RWPE2 (cell line): Measurements from ENCODE around the gene HOXC9.

Source experiments
- ATAC-seq: fragments of 200-7000 bp; cut with Tn5 transposase; 3 replicates; pipeline ENCODE4 v1.9.1; 2021; ENCODE audit warnings: low read depth
- DNase-seq: peaks from one replicate; pipeline ENCODE4 v3.0.0-alpha.2; 2020; ENCODE audit warnings: low spot score
- H3K27ac ChIP-seq: fragments of 450-650 bp; 2 replicates; pipeline ENCODE4 v1.5.1; 2017; ENCODE audit warnings: mild to moderate bottlenecking; ENCODE audit not compliant: poor library complexity, severe bottlenecking
- H3K27me3 ChIP-seq: fragments of 250-450 bp; sonication (Bioruptor Pico); 2 replicates; pipeline ENCODE4 v1.5.1; 2021; ENCODE audit warnings: mild to moderate bottlenecking, moderate library complexity; ENCODE audit not compliant: insufficient read depth, poor library complexity, severe bottlenecking
- H3K36me3 ChIP-seq: fragments of 250-450 bp; sonication (Bioruptor Pico); 2 replicates; pipeline ENCODE4 v1.5.1; 2020; ENCODE audit warnings: low read depth, mild to moderate bottlenecking, moderate library complexity
- H3K4me1 ChIP-seq: fragments of 250-450 bp; sonication (Bioruptor Pico); 2 replicates; pipeline ENCODE4 v1.5.1; 2021; ENCODE audit warnings: mild to moderate bottlenecking, moderate library complexity; ENCODE audit not compliant: insufficient read depth, poor library complexity, severe bottlenecking
- H3K4me3 ChIP-seq: fragments of 250-450 bp; sonication (Bioruptor Pico); 2 replicates; pipeline ENCODE4 v1.5.1; 2021; ENCODE audit warnings: mild to moderate bottlenecking, moderate library complexity; ENCODE audit not compliant: severe bottlenecking
- H3K9me3 ChIP-seq: fragments of 250-450 bp; sonication (Bioruptor Pico); 2 replicates; pipeline ENCODE4 v1.5.1; 2021; ENCODE audit warnings: mild to moderate bottlenecking, moderate library complexity; ENCODE audit not compliant: severe bottlenecking
- TF ChIP-seq, protein P1 (sequence below): fragments of 450-650 bp; IDR thresholded peaks from one replicate; pipeline ENCODE4 v1.5.1; 2017; ENCODE audit warnings: mild to moderate bottlenecking, moderate library complexity; ENCODE audit not compliant: poor library complexity, severe bottlenecking

The HOXC9 gene

GRCh38 chr12:53982648-53983567 is 17.1 kb upstream of the HOXC9 start:
- H3K4me3 ChIP-seq: no peak overlapping the region
- H3K9me3 ChIP-seq: no peaks in the 10 kb centered on the region
- H3K27me3 ChIP-seq: peaks cover 90% of the 10 kb centered on the region
- peaks cover 4% of the 10 kb centered on the region for H3K4me1 ChIP-seq
- ATAC-seq (no peak), DNase-seq (no peak)
- no peak overlapping the region for H3K27ac ChIP-seq
- no peaks in the 10 kb centered on the region for H3K36me3 ChIP-seq
- TF ChIP-seq, protein P1, sequence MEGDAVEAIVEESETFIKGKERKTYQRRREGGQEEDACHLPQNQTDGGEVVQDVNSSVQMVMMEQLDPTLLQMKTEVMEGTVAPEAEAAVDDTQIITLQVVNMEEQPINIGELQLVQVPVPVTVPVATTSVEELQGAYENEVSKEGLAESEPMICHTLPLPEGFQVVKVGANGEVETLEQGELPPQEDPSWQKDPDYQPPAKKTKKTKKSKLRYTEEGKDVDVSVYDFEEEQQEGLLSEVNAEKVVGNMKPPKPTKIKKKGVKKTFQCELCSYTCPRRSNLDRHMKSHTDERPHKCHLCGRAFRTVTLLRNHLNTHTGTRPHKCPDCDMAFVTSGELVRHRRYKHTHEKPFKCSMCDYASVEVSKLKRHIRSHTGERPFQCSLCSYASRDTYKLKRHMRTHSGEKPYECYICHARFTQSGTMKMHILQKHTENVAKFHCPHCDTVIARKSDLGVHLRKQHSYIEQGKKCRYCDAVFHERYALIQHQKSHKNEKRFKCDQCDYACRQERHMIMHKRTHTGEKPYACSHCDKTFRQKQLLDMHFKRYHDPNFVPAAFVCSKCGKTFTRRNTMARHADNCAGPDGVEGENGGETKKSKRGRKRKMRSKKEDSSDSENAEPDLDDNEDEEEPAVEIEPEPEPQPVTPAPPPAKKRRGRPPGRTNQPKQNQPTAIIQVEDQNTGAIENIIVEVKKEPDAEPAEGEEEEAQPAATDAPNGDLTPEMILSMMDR: no peak

DNA sequence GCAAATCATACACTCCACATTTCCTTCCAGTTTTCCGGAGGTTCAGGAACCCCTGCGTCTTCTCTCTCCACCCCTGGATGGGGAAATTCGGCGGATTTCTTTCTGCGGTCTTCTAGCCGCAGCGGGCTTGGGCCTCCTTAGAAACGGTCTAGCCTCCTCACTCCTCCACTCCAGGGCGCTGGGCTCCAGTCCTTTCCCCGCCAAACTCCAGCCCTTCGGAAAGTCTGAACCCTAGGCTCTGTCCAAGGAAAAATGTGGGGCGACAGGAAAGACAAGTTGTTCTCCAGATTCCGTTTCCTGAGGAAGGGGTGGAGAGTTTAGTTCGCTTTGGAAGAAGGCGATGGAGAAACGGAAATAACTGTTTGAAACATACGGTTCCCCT is 16.4 kb upstream of the HOXC9 start:
- H3K4me1 ChIP-seq: peaks cover 4% of the 10 kb centered on the region
- ATAC-seq (no peak), DNase-seq (no peak)
- no peaks in the 10 kb centered on the region for H3K9me3 ChIP-seq
- no peaks in the 10 kb centered on the region for H3K36me3 ChIP-seq
- H3K27me3 ChIP-seq: peaks cover 93% of the 10 kb centered on the region
- TF ChIP-seq, protein P1: no peak
- no peak overlapping the region for H3K27ac ChIP-seq
- no peak overlapping the region for H3K4me3 ChIP-seq

GRCh38 chr12:53983950-53984572 is 15.9 kb upstream of the HOXC9 start:
- Histone ChIP-seq H3K4me3 (no peak overlapping the region), H3K27me3 (peaks cover 93% of the 10 kb centered on the region), H3K27ac (no peak overlapping the region), H3K9me3 (no peaks in the 10 kb centered on the region), H3K4me1 (no peaks in the 10 kb centered on the region), H3K36me3 (no peaks in the 10 kb centered on the region)
- DNase-seq: no peak
- TF ChIP-seq, protein P1: no peak
- no peak for ATAC-seq

DNA sequence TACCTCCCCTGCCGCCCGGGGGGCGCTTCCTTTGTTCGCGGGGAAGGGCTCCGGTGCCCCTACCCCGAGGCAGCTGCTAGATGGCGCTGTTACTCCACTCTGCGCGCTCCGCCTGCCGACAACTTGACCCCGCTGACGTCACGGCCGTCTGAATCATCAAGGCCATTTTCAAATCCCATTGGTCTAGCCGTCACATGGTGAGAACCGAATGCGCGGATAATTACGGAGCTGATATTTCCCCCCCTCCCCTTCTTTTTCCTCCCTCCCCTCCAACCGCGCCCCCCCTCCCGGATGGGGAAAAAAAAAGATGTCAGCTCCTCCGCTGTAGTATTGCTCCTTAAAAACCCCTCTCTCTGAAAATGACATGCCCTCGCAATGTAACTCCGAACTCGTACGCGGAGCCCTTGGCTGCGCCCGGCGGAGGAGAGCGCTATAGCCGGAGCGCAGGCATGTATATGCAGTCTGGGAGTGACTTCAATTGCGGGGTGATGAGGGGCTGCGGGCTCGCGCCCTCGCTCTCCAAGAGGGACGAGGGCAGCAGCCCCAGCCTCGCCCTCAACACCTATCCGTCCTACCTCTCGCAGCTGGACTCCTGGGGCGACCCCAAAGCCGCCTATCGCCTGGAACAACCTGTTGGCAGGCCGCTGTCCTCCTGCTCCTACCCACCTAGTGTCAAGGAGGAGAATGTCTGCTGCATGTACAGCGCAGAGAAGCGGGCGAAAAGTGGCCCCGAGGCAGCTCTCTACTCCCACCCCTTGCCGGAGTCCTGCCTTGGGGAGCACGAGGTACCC is 14.9 kb upstream of the HOXC9 start, which contains the start of gene HOXC10:
HOXC10 (plus strand) TSS at position 246 of the 791 bp plus-strand sequence; CDS start at position 360, 114 bp downstream.
- peak within 1 kb of the TSS; percentile 20 for H3K4me3 ChIP-seq
- TF ChIP-seq, protein P1: peak; percentile 78
- ATAC-seq (peak; percentile 57), DNase-seq (peak; percentile 88)
- peaks cover 93% of the 10 kb centered on the region for H3K27me3 ChIP-seq
- H3K9me3 ChIP-seq: no peaks in the 10 kb centered on the region
- H3K4me1 ChIP-seq: peaks cover 6% of the 10 kb centered on the region
- H3K36me3 ChIP-seq: no peaks in the 10 kb centered on the region
- no peak within 1 kb of the TSS for H3K27ac ChIP-seq
